IMR-90 (cell line): Measurements from ENCODE around the gene PAPSS2. TPM values are rescaled to one million over a fixed set of nuclear protein-coding genes. Genes with fewer than 3 reads are reported as not detected.

ENCODE experiments used
- ATAC-seq: fragments of 200-7000 bp; cut with Tn5 transposase; 2 replicates; pipeline ENCODE4 v1.9.1; 2020; ENCODE audit warnings: low read depth, mild to moderate bottlenecking, moderate library complexity
- BruUV-seq: library from RNA; stranded (reverse); fragments of 400-500 nt; replicated peaks from 2 replicates; lab custom pipeline; 2021; lab: Mats Ljungman, UMichigan
- CTCF ChIA-PET: fragments of 300-600 bp; formaldehyde crosslinking; extraction: SDS; loops from one replicate; lab custom pipeline; 2021; ENCODE audit warnings: antibody characterized with exemption; lab: Yijun Ruan, JAX
- POLR2A ChIA-PET: fragments of 300-600 bp; sonication (Branson Sonifier 250); formaldehyde crosslinking; loops from one replicate; lab custom pipeline; 2022; ENCODE audit warnings: antibody characterized with exemption; ENCODE audit not compliant: unreplicated experiment; lab: Charles Lee
- DNase-seq: peaks from one replicate; pipeline ENCODE4 v3.0.0; 2013
- H2AFZ ChIP-seq: replicated peaks from 2 replicates; pipeline ENCODE3; 2013; ENCODE audit warnings: low read length, mild to moderate bottlenecking; ENCODE audit not compliant: poor library complexity
- H2AK5ac ChIP-seq: 2 replicates; pipeline ENCODE4 v1.6.1; 2013; ENCODE audit warnings: low read depth, low read length, inconsistent platforms
- H2AK9ac ChIP-seq: replicated peaks from 2 replicates; pipeline ENCODE3; 2013; ENCODE audit warnings: mild to moderate bottlenecking, low read depth, low read length, moderate library complexity; ENCODE audit not compliant: poor library complexity
- H2BK120ac ChIP-seq: 2 replicates; pipeline ENCODE4 v1.6.1; 2013; ENCODE audit warnings: low read depth, low read length, inconsistent platforms
- H2BK15ac ChIP-seq: 3 replicates; pipeline ENCODE4 v1.6.1; 2013; ENCODE audit warnings: low read depth, low read length, inconsistent platforms
- H2BK20ac ChIP-seq: 2 replicates; pipeline ENCODE4 v1.6.1; 2013; ENCODE audit warnings: low read depth, mild to moderate bottlenecking, inconsistent platforms, low read length, moderate library complexity
- H2BK5ac ChIP-seq: 2 replicates; pipeline ENCODE4 v1.6.1; 2013; ENCODE audit warnings: mild to moderate bottlenecking, low read depth, low read length, inconsistent platforms; ENCODE audit not compliant: poor library complexity, severe bottlenecking
- H3K14ac ChIP-seq: replicated peaks from 2 replicates; pipeline ENCODE4 v1.6.1; 2013; ENCODE audit warnings: low read depth, low read length, inconsistent platforms
- H3K18ac ChIP-seq: 2 replicates; pipeline ENCODE4 v1.6.1; 2013; ENCODE audit warnings: low read depth, low read length, control low read depth
- H3K23ac ChIP-seq: 2 replicates; pipeline ENCODE4 v1.6.1; 2013; ENCODE audit warnings: low read depth, low read length, inconsistent platforms
- H3K27ac ChIP-seq: 2 replicates; pipeline ENCODE4 v1.5.1; 2013; ENCODE audit warnings: mild to moderate bottlenecking, control low read depth, low read length; ENCODE audit not compliant: insufficient read depth
- H3K27me3 ChIP-seq: 2 replicates; pipeline ENCODE4 v1.6.1; 2013; ENCODE audit warnings: low read length; ENCODE audit not compliant: control insufficient read depth, insufficient read depth
- H3K36me3 ChIP-seq: 2 replicates; pipeline ENCODE4 v1.6.1; 2013; ENCODE audit warnings: low read length, mixed read lengths; ENCODE audit not compliant: control insufficient read depth, insufficient read depth
- H3K4ac ChIP-seq: 2 replicates; pipeline ENCODE4 v1.6.1; 2013; ENCODE audit warnings: low read depth, low read length, inconsistent platforms
- H3K4me1 ChIP-seq: 2 replicates; pipeline ENCODE4 v1.6.1; 2013; ENCODE audit warnings: low read length, mixed read lengths; ENCODE audit not compliant: control insufficient read depth, insufficient read depth
- H3K4me2 ChIP-seq: 2 replicates; pipeline ENCODE4 v1.6.1; 2013; ENCODE audit warnings: low read depth, mild to moderate bottlenecking, control low read depth, low read length, moderate library complexity
- H3K4me3 ChIP-seq: 2 replicates; pipeline ENCODE4 v1.5.1; 2013; ENCODE audit warnings: low read depth, mild to moderate bottlenecking, control low read depth, low read length, moderate library complexity; ENCODE audit not compliant: insufficient read depth
- H3K56ac ChIP-seq: 2 replicates; pipeline ENCODE4 v1.6.1; 2013; ENCODE audit warnings: low read length, inconsistent platforms; ENCODE audit not compliant: insufficient read depth; ENCODE audit errors: extremely low read depth
- H3K79me1 ChIP-seq, 2 experiments: 2 replicates each; pipeline ENCODE4 v1.6.1; 2013; ENCODE audit warnings: low read length in 2 of 2, inconsistent platforms in 1 of 2, low read depth in 1 of 2
- H3K9ac ChIP-seq: 2 replicates; pipeline ENCODE4 v1.6.1; 2013; ENCODE audit warnings: low read depth, low read length, control low read depth
- H3K9me1 ChIP-seq: 2 replicates; pipeline ENCODE4 v1.6.1; 2013; ENCODE audit warnings: low read length, inconsistent platforms; ENCODE audit not compliant: insufficient read depth
- H3K9me3 ChIP-seq: 2 replicates; pipeline ENCODE4 v1.6.1; 2013; ENCODE audit warnings: low read length; ENCODE audit not compliant: control insufficient read depth, insufficient read depth
- H4K20me1 ChIP-seq: 2 replicates; pipeline ENCODE4 v1.6.1; 2013; ENCODE audit warnings: low read length, inconsistent platforms; ENCODE audit not compliant: insufficient read depth
- H4K5ac ChIP-seq: 2 replicates; pipeline ENCODE4 v1.6.1; 2013; ENCODE audit warnings: mild to moderate bottlenecking, low read depth, low read length, control low read depth
- H4K8ac ChIP-seq, 2 experiments: 2 replicates each; pipeline ENCODE4 v1.6.1; 2013; ENCODE audit warnings: low read depth in 2 of 2, low read length in 2 of 2, control low read depth in 1 of 2, inconsistent platforms in 1 of 2
- H4K91ac ChIP-seq: 2 replicates; pipeline ENCODE4 v1.6.1; 2013; ENCODE audit warnings: low read depth, low read length, inconsistent platforms; ENCODE audit not compliant: insufficient read depth
- NFE2L2 ChIP-seq: fragments of 150-350 bp; IDR thresholded peaks from 2 replicates; pipeline ENCODE4 v1.6.1; 2016; ENCODE audit warnings: low read depth, mild to moderate bottlenecking, low read length
- RFX5 ChIP-seq: IDR thresholded peaks from 2 replicates; pipeline ENCODE4 v1.8.0; 2012; ENCODE audit warnings: low read depth, mild to moderate bottlenecking, low read length, moderate library complexity
- SMC3 ChIP-seq: fragments of 150-350 bp; IDR thresholded peaks from 2 replicates; pipeline ENCODE4 v1.6.1; 2016; ENCODE audit warnings: low read depth, mild to moderate bottlenecking, antibody characterized with exemption, low read length, moderate library complexity
- USF2 ChIP-seq: fragments of 150-350 bp; IDR thresholded peaks from 2 replicates; pipeline ENCODE4 v1.6.1; 2017; ENCODE audit warnings: mild to moderate bottlenecking, antibody characterized with exemption, low read length, low read depth
- WGBS, 2 experiments: methylation state at CpG; one replicate each; pipeline versions ENCODE4 v1.1.5 to v1.1.7; 2013; ENCODE audit warnings: missing lambda C conversion rate in 2 of 2; ENCODE audit not compliant: insufficient read length in 1 of 2; ENCODE audit errors: extremely low coverage in 2 of 2; 5-methylcytosine and 5-hydroxymethylcytosine counted together
- dilution Hi-C: fragments of 300-500 bp; cut with HindIII; formaldehyde crosslinking; loops from one replicate; pipeline ENCODE4 v1.14.3; 2018; ENCODE audit warnings: low sequenced_read_pairs; ENCODE audit not compliant: unreplicated experiment
- in situ Hi-C: fragments of 300-500 bp; cut with MboI; formaldehyde crosslinking; loops from 3 replicates; pipeline ENCODE4 v1.14.3; 2019; ENCODE audit warnings: low sequenced_read_pairs, inconsistent platforms, mixed read lengths
- intact Hi-C: fragments of 100-400 bp; cut with micrococcal nuclease; formaldehyde crosslinking; loops from 2 replicates; pipeline ENCODE4 v1.10.0; 2022
- polyA plus RNA-seq, 3 experiments: library from polyadenylated mRNA; depleted of rRNA; stranded (reverse); fragments of >200 nt; gene quantifications; 2 replicates each; pipeline ENCODE4 v1.2.3, GENCODE V29; 2012; ENCODE audit warnings: low replicate concordance in 1 of 3
- total RNA-seq: library from RNA; depleted of rRNA; stranded (reverse); fragments of >200 nt; gene quantifications from 2 replicates; pipeline ENCODE4 v1.2.3, GENCODE V29; 2012

PAPSS2 gene
- total and polyA plus RNA-seq, 2 of the 4 experiments (the other 2 are of a cell fraction) = 55.0 to 63.3 TPM

- no peaks in the 10 kb centered on the region for H3K79me1 ChIP-seq
- H4K5ac ChIP-seq = no peak overlapping the region
- H4K20me1 ChIP-seq = no peaks in the 10 kb centered on the region
- H3K4ac ChIP-seq = no peak overlapping the region
- ChIA-PET POLR2A (no interaction called here), CTCF (no interaction called here)
- DNase-seq (no peak), ATAC-seq (no peak)
- intact Hi-C loops = no loop called here
- no peak overlapping the region for H2AK5ac ChIP-seq
- no peak overlapping the region for H3K14ac ChIP-seq
- dilution Hi-C loops = no loop called here
- peaks cover 2% of the 10 kb centered on the region; the same call in 1 of the 2 replicates for H3K4me1 ChIP-seq
- no peak overlapping the region for H3K4me2 ChIP-seq
- H2BK120ac ChIP-seq = no peak overlapping the region
- no peaks in the 10 kb centered on the region for H3K9me3 ChIP-seq
- WGBS, 2 experiments = 100% methylated on average over 4 of the region's 6 CpGs; no CpG with 5 or more reads in 1 of the 2 experiments
- H4K91ac ChIP-seq = no peak overlapping the region
- H3K9me1 ChIP-seq = no peaks in the 10 kb centered on the region
- no peak overlapping the region for H3K18ac ChIP-seq
- no peak overlapping the region for H2BK15ac ChIP-seq
- TF ChIP-seq USF2 = no peak
- TF ChIP-seq SMC3 = no peak
- TF ChIP-seq RFX5 = no peak
- TF ChIP-seq NFE2L2 = no peak
- no peak overlapping the region for H4K8ac ChIP-seq
- H2BK20ac ChIP-seq = no peak overlapping the region
- in situ Hi-C loops = loop anchor here (10.0 kb wide), 1 partner anchor 185 kb away; no protein-coding TSS in a partner anchor
- no peak overlapping the region for H3K27ac ChIP-seq
- H3K27me3 ChIP-seq = no peaks in the 10 kb centered on the region
- H3K9ac ChIP-seq = no peak overlapping the region
- no peak overlapping the region for H3K56ac ChIP-seq
- peaks cover 12% of the 10 kb centered on the region; the same call in 1 of the 2 replicates for H3K36me3 ChIP-seq
- no peak overlapping the region for H2AK9ac ChIP-seq
- H3K23ac ChIP-seq = no peak overlapping the region
- H2BK5ac ChIP-seq = no peak overlapping the region
- no peak overlapping the region for H2AFZ ChIP-seq
- no peak overlapping the region for H3K4me3 ChIP-seq
- no TSS peak for BruUV-seq
Measured at GRCh38 chr10:87729940-87730339, 70.3 kb downstream of the PAPSS2 start.
